Panc1 (cell line): ENCODE measurements around the gene CDK5RAP2. TPM values are rescaled to one million over a fixed set of nuclear protein-coding genes. Genes with fewer than 3 reads are reported as not detected.

Experiments
- ATAC-seq: fragments of 200-7000 bp; cut with Tn5 transposase; 2 replicates; pipeline ENCODE4 v1.9.1; 2020; ENCODE audit warnings: mild to moderate bottlenecking, moderate library complexity
- BruUV-seq: library from RNA; stranded (reverse); fragments of 400-500 nt; replicated peaks from 2 replicates; lab custom pipeline; 2021; lab: Mats Ljungman, UMichigan
- CTCF ChIA-PET: fragments of 300-600 bp; sonication (Branson Sonifier 250); formaldehyde crosslinking; loops from one replicate; lab custom pipeline; 2022; ENCODE audit warnings: antibody characterized with exemption; lab: Charles Lee
- POLR2A ChIA-PET: fragments of 300-600 bp; sonication (Branson Sonifier 250); formaldehyde crosslinking; loops from one replicate; lab custom pipeline; 2022; ENCODE audit warnings: antibody characterized with exemption; lab: Charles Lee
- DNase-seq: peaks from one replicate; pipeline ENCODE4 v3.0.0-alpha.2; 2010; ENCODE audit warnings: low read depth, low spot score
- H3K27ac ChIP-seq: 2 replicates; pipeline ENCODE4 v1.5.1; 2011; ENCODE audit warnings: mild to moderate bottlenecking, low read length, inconsistent platforms
- H3K27me3 ChIP-seq: fragments of 200-500 bp; sonication (Bioruptor generic); 2 replicates; pipeline ENCODE4 v1.6.0; 2014; ENCODE audit warnings: low read length, inconsistent platforms; ENCODE audit not compliant: control insufficient read depth, insufficient read depth
- H3K36me3 ChIP-seq: fragments of 200-500 bp; sonication (Bioruptor generic); 2 replicates; pipeline ENCODE4 v1.5.1; 2014; ENCODE audit warnings: inconsistent platforms, mild to moderate bottlenecking, low read length, moderate library complexity; ENCODE audit not compliant: control insufficient read depth, insufficient read depth
- H3K4me1 ChIP-seq: 2 replicates; pipeline ENCODE4 v1.5.1; 2011; ENCODE audit warnings: inconsistent platforms, mild to moderate bottlenecking, low read length, moderate library complexity; ENCODE audit not compliant: control insufficient read depth, insufficient read depth
- H3K4me3 ChIP-seq, 2 experiments: 2 replicates each; pipeline ENCODE4 v1.5.1; 2011 to 2012; ENCODE audit warnings: low read depth in 2 of 2, low read length in 2 of 2, mild to moderate bottlenecking in 2 of 2, inconsistent platforms in 1 of 2, moderate library complexity in 1 of 2
- H3K9me3 ChIP-seq: fragments of 200-500 bp; sonication (Bioruptor generic); 2 replicates; pipeline ENCODE4 v1.5.1; 2014; ENCODE audit warnings: low read depth, mild to moderate bottlenecking, inconsistent platforms, low read length, moderate library complexity; ENCODE audit not compliant: control insufficient read depth, insufficient read depth
- CTCF ChIP-seq: fragments of 450-650 bp; IDR thresholded peaks from 2 replicates; pipeline ENCODE4 v1.5.1; 2017; ENCODE audit warnings: mild to moderate bottlenecking
- POLR2AphosphoS5 ChIP-seq: IDR thresholded peaks from 2 replicates; pipeline ENCODE4 v1.6.1; 2012; ENCODE audit warnings: mild to moderate bottlenecking, low read depth, low read length, moderate library complexity
- REST ChIP-seq, 2 experiments: IDR thresholded peaks; 2 replicates each; pipeline ENCODE4 v1.6.1; 2011 to 2012; ENCODE audit warnings: low read depth in 2 of 2, control low read depth in 1 of 2, low read length in 1 of 2, mild to moderate bottlenecking in 1 of 2, moderate library complexity in 1 of 2; ENCODE audit not compliant: insufficient read depth in 1 of 2
- SIN3A ChIP-seq: IDR thresholded peaks from 2 replicates; pipeline ENCODE4 v1.6.1; 2012; ENCODE audit warnings: low read depth, mild to moderate bottlenecking, low read length, moderate library complexity, borderline replicate concordance; ENCODE audit not compliant: insufficient read depth
- TCF7L2 ChIP-seq: IDR thresholded peaks from 2 replicates; pipeline ENCODE4 v1.6.1; 2011; ENCODE audit warnings: mild to moderate bottlenecking, low read depth, low read length, inconsistent platforms
- in situ Hi-C: cut with HindIII; loops from 2 replicates; pipeline ENCODE4 v1.10.0; 2016; ENCODE audit warnings: low sequenced_read_pairs, low pct_unique_long_range_greater_than_20kb
- intact Hi-C: fragments of 100-400 bp; cut with micrococcal nuclease; formaldehyde crosslinking; loops from one replicate; pipeline ENCODE4 v1.10.0; 2022; ENCODE audit not compliant: unreplicated experiment
- total RNA-seq: library from RNA; stranded (reverse); gene quantifications from one replicate; pipeline ENCODE4 v1.2.1, GENCODE V29; 2021; ENCODE audit not compliant: unreplicated experiment

The CDK5RAP2 gene
- total RNA-seq, 1 experiment from 2014 or later = 47.7 TPM

GRCh38 chr9:120365386-120365785, 214.6 kb downstream of the CDK5RAP2 start:
- H3K27ac ChIP-seq = no peak overlapping the region
- H3K9me3 ChIP-seq = no peaks in the 10 kb centered on the region
- POLR2A ChIA-PET = no interaction called here
- no TSS peak for BruUV-seq
- no peak for ATAC-seq
- CTCF ChIA-PET = no interaction called here
- no peak overlapping the region for H3K4me3 ChIP-seq
- H3K27me3 ChIP-seq = no peaks in the 10 kb centered on the region
- in situ Hi-C loops = no loop called here
- H3K36me3 ChIP-seq = no peaks in the 10 kb centered on the region
- intact Hi-C loops = no loop called here
- DNase-seq = no peak
- H3K4me1 ChIP-seq = peaks cover 4% of the 10 kb centered on the region; the same call in 1 of the 2 replicates
- TF ChIP-seq POLR2AphosphoS5 = no peak
- TF ChIP-seq SIN3A = no peak
- no peak for TF ChIP-seq TCF7L2
- TF ChIP-seq REST (IDR thresholded peaks at IDR 0.05; ENCODE audit: insufficient read depth in 1 of 2, low read depth in 2 of 2, low read length in 1 of 2) = no peak
- TF ChIP-seq CTCF = no peak

- H3K4me1 ChIP-seq = peaks cover 4% of the 10 kb centered on the region; the same call in 1 of the 2 replicates
- DNase-seq (no peak), ATAC-seq (no peak)
- TF ChIP-seq SIN3A = no peak
- TF ChIP-seq CTCF = no peak
- TF ChIP-seq POLR2AphosphoS5 = no peak
- TF ChIP-seq REST (IDR thresholded peaks at IDR 0.05; ENCODE audit: insufficient read depth in 1 of 2, low read depth in 2 of 2, low read length in 1 of 2) = no peak
- no peak for TF ChIP-seq TCF7L2
- no peak overlapping the region for H3K4me3 ChIP-seq
- CTCF ChIA-PET = no interaction called here
- H3K27me3 ChIP-seq = no peaks in the 10 kb centered on the region
- no TSS peak for BruUV-seq
- no peak overlapping the region for H3K27ac ChIP-seq
- in situ Hi-C loops = no loop called here
- no peaks in the 10 kb centered on the region for H3K9me3 ChIP-seq
- intact Hi-C loops = no loop called here
- H3K36me3 ChIP-seq = no peaks in the 10 kb centered on the region
- POLR2A ChIA-PET = no interaction called here
Observed at GRCh38 chr9:120363697-120364096, 216.3 kb downstream of the CDK5RAP2 start.
